ENCODE results near the gene KRTAP8-1.

- TF ChIP-seq, protein P1, sequence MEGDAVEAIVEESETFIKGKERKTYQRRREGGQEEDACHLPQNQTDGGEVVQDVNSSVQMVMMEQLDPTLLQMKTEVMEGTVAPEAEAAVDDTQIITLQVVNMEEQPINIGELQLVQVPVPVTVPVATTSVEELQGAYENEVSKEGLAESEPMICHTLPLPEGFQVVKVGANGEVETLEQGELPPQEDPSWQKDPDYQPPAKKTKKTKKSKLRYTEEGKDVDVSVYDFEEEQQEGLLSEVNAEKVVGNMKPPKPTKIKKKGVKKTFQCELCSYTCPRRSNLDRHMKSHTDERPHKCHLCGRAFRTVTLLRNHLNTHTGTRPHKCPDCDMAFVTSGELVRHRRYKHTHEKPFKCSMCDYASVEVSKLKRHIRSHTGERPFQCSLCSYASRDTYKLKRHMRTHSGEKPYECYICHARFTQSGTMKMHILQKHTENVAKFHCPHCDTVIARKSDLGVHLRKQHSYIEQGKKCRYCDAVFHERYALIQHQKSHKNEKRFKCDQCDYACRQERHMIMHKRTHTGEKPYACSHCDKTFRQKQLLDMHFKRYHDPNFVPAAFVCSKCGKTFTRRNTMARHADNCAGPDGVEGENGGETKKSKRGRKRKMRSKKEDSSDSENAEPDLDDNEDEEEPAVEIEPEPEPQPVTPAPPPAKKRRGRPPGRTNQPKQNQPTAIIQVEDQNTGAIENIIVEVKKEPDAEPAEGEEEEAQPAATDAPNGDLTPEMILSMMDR (IDR thresholded peaks at IDR 0.05), result no peak
- TF ChIP-seq POLR2AphosphoS5 (IDR thresholded peaks at IDR 0.05) (no peak), POLR2A (IDR thresholded peaks at IDR 0.05) (no peak), EP300 (IDR thresholded peaks at IDR 0.05; ENCODE audit: low read depth) (no peak)
Observed at GRCh38 chr21:30847627-30848500, 34.8 kb upstream of the KRTAP8-1 start.
